HepG2 (cell line): ENCODE data around the gene DCTN3. TPM values are rescaled to one million over a fixed set of nuclear protein-coding genes. Genes with fewer than 3 reads are reported as not detected.
A peak's percentile ranks its signal among the peaks of the same experiment; 100 is the strongest.

Experiments used
- ARNT ChIP-seq: fragments of 450-650 bp; IDR thresholded peaks from 2 replicates; pipeline ENCODE4 v1.6.1; 2017
- BRD4 ChIP-seq: sonication (generic); formaldehyde crosslinking; IDR thresholded peaks from 2 replicates; pipeline ENCODE4 v1.4.0; 2020; ENCODE audit warnings: missing genetic modification reagents
- CHD2 ChIP-seq: IDR thresholded peaks from 2 replicates; pipeline ENCODE4 v1.6.1; 2011; ENCODE audit warnings: low read depth, low read length, improper control_type of control experiment
- GABPB1 ChIP-seq: IDR thresholded peaks from 2 replicates; pipeline ENCODE4 v1.6.1; 2016; ENCODE audit warnings: mild to moderate bottlenecking, missing genetic modification reagents, moderate library complexity, missing compliant biosample characterization
- NCOA5 ChIP-seq: sonication (generic); formaldehyde crosslinking; IDR thresholded peaks from 2 replicates; pipeline ENCODE4 v1.4.0; 2020; ENCODE audit warnings: missing genetic modification reagents
- NRL ChIP-seq: sonication (generic); formaldehyde crosslinking; IDR thresholded peaks from 2 replicates; pipeline ENCODE4 v1.5.0; 2020; ENCODE audit warnings: missing genetic modification reagents, mild to moderate bottlenecking, moderate library complexity, borderline replicate concordance
- PAF1 ChIP-seq: IDR thresholded peaks from 2 replicates; pipeline ENCODE4 v1.6.1; 2016; ENCODE audit warnings: missing genetic modification reagents, missing compliant biosample characterization
- SMYD3 ChIP-seq: sonication (generic); formaldehyde crosslinking; IDR thresholded peaks from 2 replicates; pipeline ENCODE4 v1.8.1; 2023; ENCODE audit warnings: mild to moderate bottlenecking, missing genetic modification reagents
- SOX13 ChIP-seq, 3 experiments: fragments of 450-650 bp in 1 of 3; sonication (generic) in 1 of 3; formaldehyde crosslinking in 1 of 3; IDR thresholded peaks in 2 of 3; conservative IDR thresholded peaks in 1 of 3; 2 replicates each; pipeline versions ENCODE4 v1.5.0 to v1.6.1; 2016 to 2020; ENCODE audit warnings: antibody characterized with exemption in 1 of 3, mild to moderate bottlenecking in 1 of 3, missing compliant biosample characterization in 1 of 3, missing genetic modification reagents in 1 of 3, moderate library complexity in 1 of 3
- SP4 ChIP-seq: sonication (generic); formaldehyde crosslinking; IDR thresholded peaks from 2 replicates; pipeline ENCODE4 v1.8.1; 2023; ENCODE audit warnings: mild to moderate bottlenecking, missing genetic modification reagents
- ZFAT ChIP-seq: sonication (generic); formaldehyde crosslinking; conservative IDR thresholded peaks from 2 replicates; pipeline ENCODE4 v1.8.1; 2023; ENCODE audit warnings: missing genetic modification reagents, inconsistent platforms
- ZNF343 ChIP-seq: sonication (generic); formaldehyde crosslinking; IDR thresholded peaks from 2 replicates; pipeline ENCODE4 v1.4.0; 2020; ENCODE audit warnings: mild to moderate bottlenecking, missing genetic modification reagents
- ZNF547 ChIP-seq: sonication (generic); formaldehyde crosslinking; IDR thresholded peaks from 2 replicates; pipeline ENCODE4 v1.5.1; 2020; ENCODE audit warnings: mild to moderate bottlenecking, missing genetic modification reagents
- ZNF614 ChIP-seq: IDR thresholded peaks from 2 replicates; pipeline ENCODE4 v1.6.1; 2018; ENCODE audit warnings: missing biosample characterization, missing genetic modification reagents, inconsistent platforms, borderline replicate concordance
- ZNF749 ChIP-seq: sonication (generic); formaldehyde crosslinking; IDR thresholded peaks from 2 replicates; pipeline ENCODE4 v1.8.0; 2022; ENCODE audit warnings: mild to moderate bottlenecking, missing genetic modification reagents, moderate library complexity, borderline replicate concordance
- ZNF766 ChIP-seq: sonication (generic); formaldehyde crosslinking; IDR thresholded peaks from 2 replicates; pipeline ENCODE4 v1.5.0; 2020; ENCODE audit warnings: missing genetic modification reagents, borderline replicate concordance
- ZNF775 ChIP-seq: sonication (generic); formaldehyde crosslinking; IDR thresholded peaks from 2 replicates; pipeline ENCODE4 v1.4.0; 2020; ENCODE audit warnings: missing genetic modification reagents, mild to moderate bottlenecking, moderate library complexity, borderline replicate concordance
- ZNF839 ChIP-seq: sonication (generic); formaldehyde crosslinking; IDR thresholded peaks from 2 replicates; pipeline ENCODE4 v1.4.0; 2020; ENCODE audit warnings: missing genetic modification reagents, mild to moderate bottlenecking, borderline replicate concordance
- polyA plus RNA-seq, 8 experiments: library from polyadenylated mRNA; depleted of rRNA in 3 of 8; stranded (reverse) in 7 of 8; unstranded in 1 of 8; fragments of >200 nt; fragmentation: Illumina TruSeq in 4 of 8; extraction: Trizol in 4 of 8; gene quantifications; 2 replicates each; pipeline versions ENCODE4 v1.2.1 to v1.2.3, GENCODE V29; 2011 to 2016; ENCODE audit warnings: low read depth in 4 of 8, missing spikeins in 1 of 8, mixed read lengths in 1 of 8; ENCODE audit not compliant: insufficient read depth in 1 of 8
- total RNA-seq, 5 experiments: library from RNA; depleted of rRNA; stranded (reverse); fragments of >200 nt; fragmentation: Illumina TruSeq; extraction: Trizol; gene quantifications; 2 replicates each; pipeline ENCODE4 v1.2.3, GENCODE V29; 2016; ENCODE audit warnings: low read depth in 1 of 5
- TF ChIP-seq, protein P1 (sequence below): sonication (generic); formaldehyde crosslinking; IDR thresholded peaks from 2 replicates; pipeline ENCODE4 v1.5.1; 2020; ENCODE audit warnings: mild to moderate bottlenecking, missing genetic modification reagents, borderline replicate concordance
- TF ChIP-seq, protein P2 (sequence below): sonication (generic); formaldehyde crosslinking; IDR thresholded peaks from 2 replicates; pipeline ENCODE4 v1.4.0; 2020; ENCODE audit warnings: low read depth, missing genetic modification reagents
- TF ChIP-seq, protein P3 (sequence below): IDR thresholded peaks from 2 replicates; pipeline ENCODE4 v1.6.1; 2016

Gene DCTN3
- total and polyA plus RNA-seq, 2 of the 13 experiments (the other 11 are each of a cell fraction or from before 2014, with no cell fraction given), result 27.4 to 34.5 TPM

DNA sequence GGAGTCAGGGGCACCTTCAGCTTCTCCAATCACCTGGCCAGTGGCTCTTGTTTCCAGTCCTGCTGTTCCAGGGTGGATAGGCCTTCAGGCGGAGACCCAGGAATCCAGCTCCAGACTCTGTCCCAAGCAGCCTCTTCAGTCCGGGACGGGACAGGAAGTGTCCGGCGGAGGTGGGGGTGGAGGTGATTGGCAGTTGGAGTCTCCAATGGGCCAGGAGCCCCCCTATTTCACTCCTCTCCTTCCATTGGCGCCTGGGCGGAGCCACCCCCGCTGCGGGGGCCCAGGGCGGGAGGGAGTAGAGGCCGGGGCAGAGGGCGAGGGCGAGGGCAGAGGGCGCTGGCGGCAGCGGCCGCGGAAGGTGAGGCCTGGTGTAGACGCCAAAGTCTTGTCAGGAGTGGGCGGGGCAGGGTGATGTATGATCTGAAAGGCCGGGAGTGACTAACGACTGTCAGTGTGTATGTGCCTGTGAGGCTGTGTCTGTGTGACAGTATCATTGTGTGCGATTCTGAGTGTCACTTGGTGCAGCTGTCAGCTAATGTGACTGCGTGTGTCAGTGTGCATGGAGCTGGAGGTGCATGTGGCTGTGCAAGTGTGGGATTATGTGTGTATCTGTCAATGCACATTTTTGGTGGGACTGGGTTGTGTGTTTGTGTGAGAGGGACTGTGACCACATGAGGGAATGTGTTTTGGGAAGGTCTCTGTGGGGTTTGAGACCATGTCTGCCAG, 31.7 kb upstream of the DCTN3 start, which contains the start of gene IL11RA (continued):
- TF ChIP-seq SOX13 (IDR thresholded peaks at IDR 0.05) (no peak), SOX13 (CRISPR knock-in tag; conservative IDR thresholded peaks at IDR 0.05 in 1 of 2, IDR thresholded peaks at IDR 0.05 in 1 of 2) (no peak; a peak in 2 of 4 replicates), ZNF614 (CRISPR knock-in tag) (0 out of 2 replicates have a peak, but pooled peaks have one; percentile 52), NCOA5 (CRISPR knock-in tag) (no peak), ZNF547 (CRISPR knock-in tag) (peak; percentile 38; the same call in 1 of the 2 replicates), ZNF775 (CRISPR knock-in tag) (no peak), GABPB1 (CRISPR knock-in tag) (peak; percentile 92), BRD4 (CRISPR knock-in tag) (no peak), ARNT (no peak), ZNF749 (no peak), PAF1 (CRISPR knock-in tag) (peak; percentile 58; the same call in 1 of the 2 replicates), ZFAT (CRISPR knock-in tag) (no peak), ZNF839 (CRISPR knock-in tag) (no peak), CHD2 (no peak), SP4 (0 out of 2 replicates have a peak, but pooled peaks have one; percentile 31), ZNF766 (CRISPR knock-in tag) (no peak), NRL (CRISPR knock-in tag) (peak; percentile 46; the same call in 1 of the 2 replicates), SMYD3 (no peak), ZNF343 (no peak)
- TF ChIP-seq, protein P1, sequence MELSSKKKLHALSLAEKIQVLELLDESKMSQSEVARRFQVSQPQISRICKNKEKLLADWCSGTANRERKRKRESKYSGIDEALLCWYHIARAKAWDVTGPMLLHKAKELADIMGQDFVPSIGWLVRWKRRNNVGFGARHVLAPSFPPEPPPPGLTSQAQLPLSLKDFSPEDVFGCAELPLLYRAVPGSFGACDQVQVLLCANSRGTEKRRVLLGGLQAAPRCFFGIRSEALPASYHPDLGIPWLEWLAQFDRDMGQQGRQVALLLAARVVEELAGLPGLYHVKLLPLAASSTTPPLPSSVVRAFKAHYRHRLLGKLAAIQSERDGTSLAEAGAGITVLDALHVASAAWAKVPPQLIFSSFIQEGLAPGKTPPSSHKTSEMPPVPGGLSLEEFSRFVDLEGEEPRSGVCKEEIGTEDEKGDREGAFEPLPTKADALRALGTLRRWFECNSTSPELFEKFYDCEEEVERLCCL, result no peak
- TF ChIP-seq, protein P2, sequence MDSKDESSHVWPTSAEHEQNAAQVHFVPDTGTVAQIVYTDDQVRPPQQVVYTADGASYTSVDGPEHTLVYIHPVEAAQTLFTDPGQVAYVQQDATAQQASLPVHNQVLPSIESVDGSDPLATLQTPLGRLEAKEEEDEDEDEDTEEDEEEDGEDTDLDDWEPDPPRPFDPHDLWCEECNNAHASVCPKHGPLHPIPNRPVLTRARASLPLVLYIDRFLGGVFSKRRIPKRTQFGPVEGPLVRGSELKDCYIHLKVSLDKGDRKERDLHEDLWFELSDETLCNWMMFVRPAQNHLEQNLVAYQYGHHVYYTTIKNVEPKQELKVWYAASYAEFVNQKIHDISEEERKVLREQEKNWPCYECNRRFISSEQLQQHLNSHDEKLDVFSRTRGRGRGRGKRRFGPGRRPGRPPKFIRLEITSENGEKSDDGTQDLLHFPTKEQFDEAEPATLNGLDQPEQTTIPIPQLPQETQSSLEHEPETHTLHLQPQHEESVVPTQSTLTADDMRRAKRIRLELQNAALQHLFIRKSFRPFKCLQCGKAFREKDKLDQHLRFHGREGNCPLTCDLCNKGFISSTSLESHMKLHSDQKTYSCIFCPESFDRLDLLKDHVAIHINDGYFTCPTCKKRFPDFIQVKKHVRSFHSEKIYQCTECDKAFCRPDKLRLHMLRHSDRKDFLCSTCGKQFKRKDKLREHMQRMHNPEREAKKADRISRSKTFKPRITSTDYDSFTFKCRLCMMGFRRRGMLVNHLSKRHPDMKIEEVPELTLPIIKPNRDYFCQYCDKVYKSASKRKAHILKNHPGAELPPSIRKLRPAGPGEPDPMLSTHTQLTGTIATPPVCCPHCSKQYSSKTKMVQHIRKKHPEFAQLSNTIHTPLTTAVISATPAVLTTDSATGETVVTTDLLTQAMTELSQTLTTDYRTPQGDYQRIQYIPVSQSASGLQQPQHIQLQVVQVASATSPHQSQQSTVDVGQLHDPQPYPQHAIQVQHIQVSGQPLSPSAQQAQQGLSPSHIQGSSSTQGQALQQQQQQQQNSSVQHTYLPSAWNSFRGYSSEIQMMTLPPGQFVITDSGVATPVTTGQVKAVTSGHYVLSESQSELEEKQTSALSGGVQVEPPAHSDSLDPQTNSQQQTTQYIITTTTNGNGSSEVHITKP (CRISPR knock-in tag), result peak; percentile 90
- TF ChIP-seq, protein P3, sequence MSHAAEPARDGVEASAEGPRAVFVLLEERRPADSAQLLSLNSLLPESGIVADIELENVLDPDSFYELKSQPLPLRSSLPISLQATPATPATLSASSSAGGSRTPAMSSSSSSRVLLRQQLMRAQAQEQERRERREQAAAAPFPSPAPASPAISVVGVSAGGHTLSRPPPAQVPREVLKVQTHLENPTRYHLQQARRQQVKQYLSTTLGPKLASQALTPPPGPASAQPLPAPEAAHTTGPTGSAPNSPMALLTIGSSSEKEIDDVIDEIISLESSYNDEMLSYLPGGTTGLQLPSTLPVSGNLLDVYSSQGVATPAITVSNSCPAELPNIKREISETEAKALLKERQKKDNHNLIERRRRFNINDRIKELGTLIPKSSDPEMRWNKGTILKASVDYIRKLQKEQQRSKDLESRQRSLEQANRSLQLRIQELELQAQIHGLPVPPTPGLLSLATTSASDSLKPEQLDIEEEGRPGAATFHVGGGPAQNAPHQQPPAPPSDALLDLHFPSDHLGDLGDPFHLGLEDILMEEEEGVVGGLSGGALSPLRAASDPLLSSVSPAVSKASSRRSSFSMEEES (CRISPR knock-in tag), result 0 out of 2 replicates have a peak, but pooled peaks have one; percentile 17
